HG03196 (cell line): ENCODE measurements around the gene CHD5.

Experiments
- ATAC-seq: cut with Tn5 transposase; IDR thresholded peaks from one replicate; pipeline ENCODE4 v1.9.1; 2021; ENCODE audit not compliant: unreplicated experiment

The CHD5 gene

GRCh38 chr1:6157132-6157527, 23.0 kb downstream of the CHD5 start:
- no peak for ATAC-seq

GRCh38 chr1:6154525-6155319, 25.4 kb downstream of the CHD5 start:
- no peak for ATAC-seq

- ATAC-seq = no peak
These were observed 27.2 kb downstream of the CHD5 start for GRCh38 chr1:6152882-6153281.

- no peak for ATAC-seq
These were observed 27.9 kb downstream of the CHD5 start for GRCh38 chr1:6152181-6152580.

- ATAC-seq = no peak
These were observed 28.8 kb downstream of the CHD5 start for GRCh38 chr1:6151291-6151822.

- ATAC-seq = no peak
These were observed 29.8 kb downstream of the CHD5 start for GRCh38 chr1:6150006-6150938.

- no peak for ATAC-seq
These were observed 30.5 kb downstream of the CHD5 start for GRCh38 chr1:6149597-6149996.

- ATAC-seq = no peak
These were observed 31.5 kb downstream of the CHD5 start for GRCh38 chr1:6148497-6149241.

GRCh38 chr1:6145864-6146410, 34.2 kb downstream of the CHD5 start:
- no peak for ATAC-seq

GRCh38 chr1:6145396-6145750, 34.7 kb downstream of the CHD5 start:
- no peak for ATAC-seq

GRCh38 chr1:6144647-6145395, 35.3 kb downstream of the CHD5 start:
- no peak for ATAC-seq

- ATAC-seq = no peak
These were observed 35.9 kb downstream of the CHD5 start for GRCh38 chr1:6144175-6144574.

GRCh38 chr1:6143395-6143794, 36.7 kb downstream of the CHD5 start:
- no peak for ATAC-seq

- ATAC-seq = no peak
These were observed 37.4 kb downstream of the CHD5 start for GRCh38 chr1:6142734-6143133.

- ATAC-seq = no peak
These were observed 38.0 kb downstream of the CHD5 start for GRCh38 chr1:6142036-6142621.

GRCh38 chr1:6141592-6141991, 38.5 kb downstream of the CHD5 start:
- no peak for ATAC-seq

- no peak for ATAC-seq
These were observed 39.7 kb downstream of the CHD5 start for GRCh38 chr1:6140413-6140812.

GRCh38 chr1:6137758-6138157, 42.4 kb downstream of the CHD5 start:
- no peak for ATAC-seq

GRCh38 chr1:6136516-6137220, 43.5 kb downstream of the CHD5 start:
- no peak for ATAC-seq
